ENCODE measurements around the gene USP37.

The USP37 gene

DNA sequence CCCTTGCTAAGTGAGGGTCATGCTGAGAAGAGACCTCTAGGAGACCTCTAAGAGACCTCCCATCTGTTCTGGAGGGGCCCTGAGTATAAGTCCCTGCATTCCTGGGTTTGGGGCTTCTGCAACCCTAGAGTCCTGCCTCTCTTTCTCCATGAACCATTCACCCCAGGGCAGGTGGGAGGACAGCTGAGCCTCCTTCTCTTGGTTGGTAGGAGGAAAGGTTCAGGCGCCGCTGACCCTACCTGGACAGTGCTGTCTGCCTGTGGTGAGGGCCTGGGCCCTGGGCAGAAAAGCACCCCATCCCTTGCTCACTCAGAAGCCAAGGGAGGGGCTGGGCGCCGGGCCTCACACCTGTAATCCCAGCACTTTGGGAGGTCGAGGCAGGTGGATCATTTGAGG is 149.8 kb downstream of the USP37 start:
- Histone ChIP-seq H3K9ac (ENCODE audit: low read depth, low read length) (no peak overlapping the region), H3K9me3 (ENCODE audit: control insufficient read depth, insufficient read depth, low read length) (no peaks in the 10 kb centered on the region), H3K27me3 (ENCODE audit: control insufficient read depth, insufficient read depth, low read length) (no peaks in the 10 kb centered on the region), H3K4me3 (ENCODE audit: low read depth, low read length) (no peak overlapping the region), H3K27ac (ENCODE audit: low read depth, low read length) (no peak overlapping the region), H3K36me3 (ENCODE audit: control insufficient read depth, insufficient read depth, low read length) (no peaks in the 10 kb centered on the region), H3K4me1 (ENCODE audit: control insufficient read depth, insufficient read depth, low read length) (peaks cover 16% of the 10 kb centered on the region)

DNA sequence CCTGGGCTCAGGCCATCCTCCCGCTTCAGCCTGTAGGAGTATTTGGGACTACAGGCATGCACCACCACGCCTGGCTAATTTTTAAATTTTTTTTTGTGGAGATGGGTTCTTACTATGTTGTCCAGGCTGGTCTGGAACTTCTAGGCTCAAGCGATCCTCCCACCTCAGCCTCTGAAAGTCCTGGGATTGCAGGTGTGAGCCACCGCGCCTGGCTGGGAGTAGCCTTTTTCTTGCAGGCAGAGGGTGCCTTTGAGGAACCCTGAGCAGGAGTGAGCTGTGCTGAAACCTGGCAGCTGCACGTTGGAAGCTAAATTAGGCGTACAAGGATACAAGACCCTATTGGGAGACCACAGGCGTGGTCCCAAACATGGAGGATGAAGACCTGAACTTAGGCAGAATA is 160.4 kb downstream of the USP37 start:
- Histone ChIP-seq H3K9ac (ENCODE audit: low read depth, low read length) (no peak overlapping the region), H3K36me3 (ENCODE audit: control insufficient read depth, insufficient read depth, low read length) (peaks cover 14% of the 10 kb centered on the region), H3K4me1 (ENCODE audit: control insufficient read depth, insufficient read depth, low read length) (peaks cover 16% of the 10 kb centered on the region), H3K27me3 (ENCODE audit: control insufficient read depth, insufficient read depth, low read length) (no peaks in the 10 kb centered on the region), H3K9me3 (ENCODE audit: control insufficient read depth, insufficient read depth, low read length) (no peaks in the 10 kb centered on the region), H3K4me3 (ENCODE audit: low read depth, low read length) (no peak overlapping the region), H3K27ac (ENCODE audit: low read depth, low read length) (no peak overlapping the region)

DNA sequence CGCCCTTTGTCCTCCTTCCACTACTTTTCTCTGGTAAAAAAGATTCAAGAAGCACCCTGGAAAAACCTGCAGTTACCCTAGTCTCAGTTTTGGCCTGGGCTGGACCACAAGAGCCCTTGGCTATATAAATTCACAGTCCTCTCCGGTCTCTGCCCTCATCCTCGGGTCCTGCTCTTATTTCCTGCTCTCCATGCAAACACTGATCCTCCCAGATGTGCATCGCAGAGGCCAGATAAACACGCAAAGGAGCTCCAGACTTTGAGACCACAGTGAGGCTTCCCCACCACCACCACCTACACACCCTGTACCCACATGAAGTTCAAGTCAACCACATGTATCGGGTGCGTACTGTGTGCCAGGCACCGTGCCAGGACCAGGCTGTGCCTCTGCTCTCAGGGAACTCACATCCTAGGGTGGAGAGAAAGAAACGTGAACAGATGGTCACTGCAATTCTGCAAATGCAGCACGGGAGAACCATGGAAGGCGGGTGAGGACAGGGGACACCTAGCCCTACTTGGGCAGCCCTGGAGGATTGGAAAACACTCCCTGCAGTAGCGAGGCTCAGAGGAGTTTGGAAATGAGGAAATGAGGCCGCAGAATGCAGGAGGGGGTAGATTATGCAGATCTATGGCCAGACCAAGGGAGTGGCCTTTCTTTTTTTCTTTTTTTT is 161.1 kb downstream of the USP37 start:
- Histone ChIP-seq H3K27me3 (ENCODE audit: control insufficient read depth, insufficient read depth, low read length) (no peaks in the 10 kb centered on the region), H3K9me3 (ENCODE audit: control insufficient read depth, insufficient read depth, low read length) (no peaks in the 10 kb centered on the region), H3K36me3 (ENCODE audit: control insufficient read depth, insufficient read depth, low read length) (peaks cover 18% of the 10 kb centered on the region), H3K4me1 (ENCODE audit: control insufficient read depth, insufficient read depth, low read length) (peaks cover 16% of the 10 kb centered on the region), H3K27ac (ENCODE audit: low read depth, low read length) (peak overlapping the region; percentile 96), H3K9ac (ENCODE audit: low read depth, low read length) (peak overlapping the region; percentile 50), H3K4me3 (ENCODE audit: low read depth, low read length) (peak overlapping the region; percentile 62)

DNA sequence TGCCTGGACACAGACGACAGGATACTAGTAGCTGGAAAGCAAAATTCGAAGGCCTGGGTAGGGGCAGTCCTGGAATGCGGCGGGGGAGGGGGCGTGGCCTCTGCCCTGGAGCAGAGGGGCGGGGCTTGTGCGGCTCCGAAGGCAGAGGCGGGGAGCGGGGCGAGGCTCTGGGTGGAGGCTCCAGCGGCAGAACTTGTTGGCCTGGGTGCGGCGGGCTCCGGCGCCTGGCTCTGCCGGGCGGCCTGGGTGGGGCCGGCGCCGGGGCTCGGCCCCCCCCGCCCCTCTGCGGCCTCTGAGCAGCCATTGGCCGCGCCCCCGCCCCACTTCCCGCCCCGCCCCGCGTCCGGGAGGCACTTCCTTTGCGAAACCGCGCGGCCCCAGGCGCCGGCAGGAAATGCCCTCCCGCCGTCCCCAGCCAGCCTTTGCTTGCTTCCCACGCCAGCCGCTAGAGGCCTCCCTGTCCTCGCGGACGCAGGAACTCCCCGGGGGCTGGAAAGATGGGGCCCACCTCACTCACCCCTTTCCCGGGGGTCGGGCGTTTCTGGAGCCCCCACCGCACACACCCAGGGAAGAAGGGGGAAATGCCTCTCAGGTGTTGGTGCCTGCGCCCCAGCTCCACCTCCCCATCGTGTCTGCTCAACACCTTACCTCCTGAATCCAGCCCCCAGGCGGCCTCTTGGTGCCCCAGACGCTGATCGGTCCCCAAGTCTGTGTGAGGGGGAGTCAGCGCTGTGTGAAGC is 161.8 kb downstream of the USP37 start:
- no peaks in the 10 kb centered on the region for H3K27me3 ChIP-seq (ENCODE audit: control insufficient read depth, insufficient read depth, low read length)
- H3K4me3 ChIP-seq (ENCODE audit: low read depth, low read length), result peak overlapping the region; percentile 70
- H3K27ac ChIP-seq (ENCODE audit: low read depth, low read length), result peak overlapping the region; percentile 96
- no peaks in the 10 kb centered on the region for H3K9me3 ChIP-seq (ENCODE audit: control insufficient read depth, insufficient read depth, low read length)
- peak overlapping the region; percentile 66 for H3K9ac ChIP-seq (ENCODE audit: low read depth, low read length)
- peaks cover 16% of the 10 kb centered on the region for H3K4me1 ChIP-seq (ENCODE audit: control insufficient read depth, insufficient read depth, low read length)
- peaks cover 19% of the 10 kb centered on the region for H3K36me3 ChIP-seq (ENCODE audit: control insufficient read depth, insufficient read depth, low read length)

DNA sequence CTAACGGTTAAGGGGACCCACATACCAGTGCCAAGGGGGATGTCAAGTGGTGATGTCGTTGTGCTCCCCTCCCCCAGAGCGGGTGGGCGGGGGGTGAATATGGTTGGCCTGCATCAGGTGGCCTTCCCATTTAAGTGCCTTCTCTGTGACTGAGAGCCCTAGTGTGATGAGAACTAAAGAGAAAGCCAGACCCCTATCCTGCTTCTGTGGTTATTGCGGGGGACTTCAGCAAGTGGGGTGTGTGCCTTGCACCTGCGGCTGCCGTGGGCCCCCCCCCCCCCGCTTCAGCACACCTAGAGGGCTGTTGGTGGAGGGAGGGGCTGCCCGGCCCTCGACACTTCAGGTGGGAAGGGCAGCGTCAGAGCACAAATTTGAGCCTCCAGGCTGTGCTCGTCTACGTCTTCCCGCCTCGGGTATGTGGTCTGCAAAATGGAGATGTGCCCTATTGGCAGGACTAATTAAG is 162.4 kb downstream of the USP37 start:
- H3K4me1 ChIP-seq (ENCODE audit: control insufficient read depth, insufficient read depth, low read length), result peaks cover 20% of the 10 kb centered on the region
- no peaks in the 10 kb centered on the region for H3K9me3 ChIP-seq (ENCODE audit: control insufficient read depth, insufficient read depth, low read length)
- peak overlapping the region; percentile 96 for H3K27ac ChIP-seq (ENCODE audit: low read depth, low read length)
- H3K9ac ChIP-seq (ENCODE audit: low read depth, low read length), result peak overlapping the region; percentile 66; the same call in 1 of the 2 replicates
- H3K27me3 ChIP-seq (ENCODE audit: control insufficient read depth, insufficient read depth, low read length), result no peaks in the 10 kb centered on the region
- H3K36me3 ChIP-seq (ENCODE audit: control insufficient read depth, insufficient read depth, low read length), result peaks cover 19% of the 10 kb centered on the region
- peak overlapping the region; percentile 70 for H3K4me3 ChIP-seq (ENCODE audit: low read depth, low read length)

DNA sequence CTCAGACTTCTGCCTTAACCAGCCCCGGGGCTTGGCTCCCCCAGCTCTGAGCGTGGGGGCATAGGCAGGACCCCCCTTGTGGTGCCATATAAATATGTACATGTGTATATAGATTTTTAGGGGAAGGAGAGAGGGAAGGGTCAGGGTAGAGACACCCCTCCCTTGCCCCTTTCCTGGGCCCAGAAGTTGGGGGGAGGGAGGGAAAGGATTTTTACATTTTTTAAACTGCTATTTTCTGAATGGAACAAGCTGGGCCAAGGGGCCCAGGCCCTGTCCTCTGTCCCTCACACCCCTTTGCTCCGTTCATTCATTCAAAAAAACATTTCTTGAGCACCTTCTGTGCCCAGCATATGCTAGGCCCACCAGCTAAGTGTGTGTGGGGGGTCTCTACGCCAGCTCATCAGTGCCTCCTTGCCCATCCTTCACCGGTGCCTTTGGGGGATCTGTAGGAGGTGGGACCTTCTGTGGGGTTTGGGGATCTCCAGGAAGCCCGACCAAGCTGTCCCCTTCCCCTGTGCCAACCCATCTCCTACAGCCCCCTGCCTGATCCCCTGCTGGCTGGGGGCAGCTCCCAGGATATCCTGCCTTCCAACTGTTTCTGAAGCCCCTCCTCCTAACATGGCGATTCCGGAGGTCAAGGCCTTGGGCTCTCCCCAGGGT is 162.9 kb downstream of the USP37 start:
- H3K27ac ChIP-seq (ENCODE audit: low read depth, low read length), result peak overlapping the region; percentile 96
- peaks cover 19% of the 10 kb centered on the region for H3K36me3 ChIP-seq (ENCODE audit: control insufficient read depth, insufficient read depth, low read length)
- peaks cover 20% of the 10 kb centered on the region for H3K4me1 ChIP-seq (ENCODE audit: control insufficient read depth, insufficient read depth, low read length)
- H3K27me3 ChIP-seq (ENCODE audit: control insufficient read depth, insufficient read depth, low read length), result no peaks in the 10 kb centered on the region
- H3K4me3 ChIP-seq (ENCODE audit: low read depth, low read length), result peak overlapping the region; percentile 70
- H3K9ac ChIP-seq (ENCODE audit: low read depth, low read length), result no peak overlapping the region
- no peaks in the 10 kb centered on the region for H3K9me3 ChIP-seq (ENCODE audit: control insufficient read depth, insufficient read depth, low read length)

DNA sequence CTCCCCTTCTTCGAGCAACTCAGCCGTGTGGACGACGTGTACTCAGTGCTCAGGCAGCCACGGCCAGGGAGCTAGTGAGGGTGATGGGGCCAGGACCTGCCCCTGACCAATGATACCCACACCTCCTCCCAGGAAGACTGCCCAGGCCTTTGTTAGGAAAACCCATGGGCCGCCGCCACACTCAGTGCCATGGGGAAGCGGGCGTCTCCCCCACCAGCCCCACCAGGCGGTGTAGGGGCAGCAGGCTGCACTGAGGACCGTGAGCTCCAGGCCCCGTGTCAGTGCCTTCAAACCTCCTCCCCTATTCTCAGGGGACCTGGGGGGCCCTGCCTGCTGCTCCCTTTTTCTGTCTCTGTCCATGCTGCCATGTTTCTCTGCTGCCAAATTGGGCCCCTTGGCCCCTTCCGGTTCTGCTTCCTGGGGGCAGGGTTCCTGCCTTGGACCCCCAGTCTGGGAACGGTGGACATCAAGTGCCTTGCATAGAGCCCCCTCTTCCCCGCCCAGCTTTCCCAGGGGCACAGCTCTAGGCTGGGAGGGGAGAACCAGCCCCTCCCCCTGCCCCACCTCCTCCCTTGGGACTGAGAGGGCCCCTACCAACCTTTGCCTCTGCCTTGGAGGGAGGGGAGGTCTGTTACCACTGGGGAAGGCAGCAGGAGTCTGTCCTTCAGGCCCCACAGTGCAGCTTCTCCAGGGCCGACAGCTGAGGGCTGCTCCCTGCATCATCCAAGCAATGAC is 163.6 kb downstream of the USP37 start:
- no peak overlapping the region for H3K9ac ChIP-seq (ENCODE audit: low read depth, low read length)
- peaks cover under 1% of the 10 kb centered on the region; the same call in 1 of the 2 replicates for H3K27me3 ChIP-seq (ENCODE audit: control insufficient read depth, insufficient read depth, low read length)
- H3K9me3 ChIP-seq (ENCODE audit: control insufficient read depth, insufficient read depth, low read length), result no peaks in the 10 kb centered on the region
- H3K4me1 ChIP-seq (ENCODE audit: control insufficient read depth, insufficient read depth, low read length), result peaks cover 20% of the 10 kb centered on the region
- peak overlapping the region; percentile 96 for H3K27ac ChIP-seq (ENCODE audit: low read depth, low read length)
- H3K4me3 ChIP-seq (ENCODE audit: low read depth, low read length), result no peak overlapping the region
- peaks cover 19% of the 10 kb centered on the region for H3K36me3 ChIP-seq (ENCODE audit: control insufficient read depth, insufficient read depth, low read length)

DNA sequence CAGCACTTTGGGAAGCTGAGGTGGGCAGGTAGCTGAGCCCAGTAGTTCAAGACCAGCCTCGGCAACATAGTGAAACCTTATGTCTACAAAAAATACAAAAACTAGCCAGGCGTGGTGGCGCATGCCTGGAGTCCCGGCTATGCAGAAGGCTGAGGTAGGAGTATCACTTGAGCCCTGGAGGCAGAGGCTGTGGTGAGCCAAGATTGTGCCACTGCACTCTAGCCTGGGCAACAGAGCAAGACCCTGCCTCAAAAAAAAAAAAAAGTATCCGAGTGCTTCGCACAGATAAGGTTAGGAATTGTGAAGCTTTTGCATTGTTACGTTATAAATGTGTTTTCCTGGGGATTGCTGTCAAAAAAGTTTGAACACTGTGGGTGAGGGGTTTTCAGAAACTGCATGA is 164.3 kb downstream of the USP37 start:
- H3K9me3 ChIP-seq (ENCODE audit: control insufficient read depth, insufficient read depth, low read length), result no peaks in the 10 kb centered on the region
- H3K4me3 ChIP-seq (ENCODE audit: low read depth, low read length), result no peak overlapping the region
- H3K27ac ChIP-seq (ENCODE audit: low read depth, low read length), result no peak overlapping the region
- H3K27me3 ChIP-seq (ENCODE audit: control insufficient read depth, insufficient read depth, low read length), result peaks cover 8% of the 10 kb centered on the region
- H3K9ac ChIP-seq (ENCODE audit: low read depth, low read length), result no peak overlapping the region
- peaks cover 19% of the 10 kb centered on the region for H3K36me3 ChIP-seq (ENCODE audit: control insufficient read depth, insufficient read depth, low read length)
- peaks cover 20% of the 10 kb centered on the region for H3K4me1 ChIP-seq (ENCODE audit: control insufficient read depth, insufficient read depth, low read length)

DNA sequence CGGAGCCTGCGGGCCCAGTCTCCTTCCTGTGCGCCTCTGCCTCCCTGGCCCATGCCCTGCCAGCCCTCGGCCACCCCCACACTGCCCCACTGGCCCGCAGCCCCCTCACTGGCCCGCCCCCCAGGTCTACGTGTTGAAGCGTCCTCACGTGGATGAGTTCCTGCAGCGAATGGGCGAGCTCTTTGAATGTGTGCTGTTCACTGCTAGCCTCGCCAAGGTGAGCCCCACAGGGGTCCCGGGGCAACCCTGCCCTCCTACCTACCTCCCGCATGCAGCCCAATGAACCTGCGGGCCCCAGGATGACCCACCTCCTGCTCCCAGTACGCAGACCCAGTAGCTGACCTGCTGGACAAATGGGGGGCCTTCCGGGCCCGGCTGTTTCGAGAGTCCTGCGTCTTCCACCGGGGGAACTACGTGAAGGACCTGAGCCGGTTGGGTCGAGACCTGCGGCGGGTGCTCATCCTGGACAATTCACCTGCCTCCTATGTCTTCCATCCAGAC is 165.2 kb downstream of the USP37 start:
- peaks cover 19% of the 10 kb centered on the region for H3K36me3 ChIP-seq (ENCODE audit: control insufficient read depth, insufficient read depth, low read length)
- no peak overlapping the region for H3K9ac ChIP-seq (ENCODE audit: low read depth, low read length)
- H3K27ac ChIP-seq (ENCODE audit: low read depth, low read length), result no peak overlapping the region
- peaks cover 16% of the 10 kb centered on the region for H3K27me3 ChIP-seq (ENCODE audit: control insufficient read depth, insufficient read depth, low read length)
- peaks cover 20% of the 10 kb centered on the region for H3K4me1 ChIP-seq (ENCODE audit: control insufficient read depth, insufficient read depth, low read length)
- no peaks in the 10 kb centered on the region for H3K9me3 ChIP-seq (ENCODE audit: control insufficient read depth, insufficient read depth, low read length)
- no peak overlapping the region for H3K4me3 ChIP-seq (ENCODE audit: low read depth, low read length)

DNA sequence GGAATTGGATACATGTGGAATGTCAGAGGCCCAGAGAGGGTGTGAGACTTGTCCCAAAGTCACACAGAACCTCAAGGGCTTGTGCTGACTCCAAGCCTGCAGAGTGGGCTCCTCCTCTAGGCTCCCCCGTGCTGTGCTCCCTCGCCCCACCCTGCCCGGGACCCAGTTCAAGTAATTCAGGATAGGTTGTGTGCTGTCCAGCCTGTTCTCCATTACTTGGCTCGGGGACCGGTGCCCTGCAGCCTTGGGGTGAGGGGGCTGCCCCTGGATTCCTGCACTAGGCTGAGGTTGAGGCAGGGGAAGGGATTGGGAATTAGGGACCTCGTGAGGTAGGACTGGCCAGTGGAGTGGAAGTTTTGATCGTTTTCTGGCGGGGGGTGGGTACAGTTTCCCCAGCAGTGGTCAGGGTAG is 165.7 kb downstream of the USP37 start:
- Histone ChIP-seq H3K4me1 (ENCODE audit: control insufficient read depth, insufficient read depth, low read length) (peaks cover 21% of the 10 kb centered on the region), H3K36me3 (ENCODE audit: control insufficient read depth, insufficient read depth, low read length) (peaks cover 19% of the 10 kb centered on the region), H3K27ac (ENCODE audit: low read depth, low read length) (no peak overlapping the region), H3K27me3 (ENCODE audit: control insufficient read depth, insufficient read depth, low read length) (peaks cover 21% of the 10 kb centered on the region), H3K4me3 (ENCODE audit: low read depth, low read length) (no peak overlapping the region), H3K9ac (ENCODE audit: low read depth, low read length) (no peak overlapping the region), H3K9me3 (ENCODE audit: control insufficient read depth, insufficient read depth, low read length) (no peaks in the 10 kb centered on the region)

Measured in HUES48 (cell line).